NCI-H187 (cell line): Measurements from ENCODE around the gene LSMEM2.
"Not testable (repeated sequence)": the region's sequence is repeated elsewhere in the genome, so short reads cannot be mapped to it uniquely, and the experiment has no call there.

ENCODE experiments used
- DNase-seq, 2 experiments: peaks; one replicate each; lab custom pipeline; 2025; lab: John Stamatoyannopoulos, UW

Gene LSMEM2

DNA sequence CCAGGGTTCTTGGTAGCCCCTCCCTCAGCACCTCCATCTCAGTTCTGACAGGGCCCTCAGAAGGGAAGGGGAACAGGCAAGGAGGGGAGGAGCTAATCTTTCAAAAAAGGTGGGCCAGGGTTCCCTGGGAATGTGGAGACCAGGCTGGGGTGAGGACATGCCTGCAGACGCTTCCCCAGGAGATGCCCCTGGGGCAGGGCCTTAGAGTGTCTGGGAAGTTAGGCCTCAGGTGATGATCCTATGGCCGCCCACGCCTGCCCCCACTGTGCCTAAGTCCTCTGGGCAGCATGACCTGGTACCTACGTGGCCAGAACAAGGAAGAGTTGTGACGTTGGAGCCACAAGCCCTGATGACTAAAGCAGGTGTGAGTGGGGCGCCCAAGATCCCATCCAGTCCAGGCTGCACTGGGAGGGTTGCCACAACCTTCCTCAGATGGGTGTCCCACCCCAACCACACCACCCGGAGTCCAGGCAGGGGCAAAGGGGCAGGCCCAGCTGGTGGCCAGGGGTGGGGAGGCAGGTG lies 13.9 kb upstream of the LSMEM2 start:
- DNase-seq, result no peak

- DNase-seq, result no peak
Measured at GRCh38 chr3:50265571-50265970, 13.3 kb upstream of the LSMEM2 start.

DNA sequence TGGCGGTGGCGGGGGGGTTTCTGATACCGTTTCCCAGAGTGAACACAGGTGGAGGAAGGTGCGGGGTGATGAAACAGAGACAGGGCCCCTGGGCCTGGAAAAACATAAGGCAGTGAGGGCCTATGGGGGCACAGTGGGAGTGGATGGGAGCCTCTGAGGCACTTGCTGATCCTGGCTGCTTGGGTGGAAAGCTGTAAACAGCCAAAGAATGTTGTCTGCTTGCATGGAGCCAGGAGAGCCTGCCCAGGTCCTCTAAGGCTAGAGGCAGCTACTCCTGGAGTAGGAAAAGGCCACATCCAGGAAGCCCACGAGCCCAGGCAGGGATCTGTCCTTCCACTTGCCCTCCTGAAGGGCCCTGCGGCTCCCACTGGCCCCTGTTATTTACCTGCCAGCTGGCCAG lies 12.9 kb upstream of the LSMEM2 start:
- DNase-seq, result no peak

GRCh38 chr3:50266836-50267235 lies 12.1 kb upstream of the LSMEM2 start:
- DNase-seq, result no peak

- no peak for DNase-seq
Measured at GRCh38 chr3:50267280-50267913, 11.5 kb upstream of the LSMEM2 start.

DNA sequence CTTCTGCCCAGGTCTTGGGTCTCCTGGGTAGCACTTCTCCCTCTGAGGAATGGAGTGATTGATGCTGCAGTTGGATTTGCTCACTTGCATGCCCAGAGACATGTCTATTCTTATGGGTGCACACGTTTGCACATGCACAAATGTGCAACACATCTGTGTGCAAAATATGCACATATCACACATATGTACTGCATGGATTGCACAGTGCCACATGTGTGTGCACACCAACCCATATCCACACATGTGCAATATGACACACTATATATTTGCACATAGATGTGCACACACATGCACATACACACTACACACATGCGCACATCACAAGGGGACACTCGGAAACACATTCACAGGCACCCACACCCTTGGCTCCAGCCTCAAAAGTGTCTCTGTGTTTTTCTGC lies 10.6 kb upstream of the LSMEM2 start:
- DNase-seq, result no peak

- no peak for DNase-seq
Measured at GRCh38 chr3:50268703-50269451, 10.0 kb upstream of the LSMEM2 start, which contains the start of gene SEMA3B. Gene SEMA3B, plus strand, starts transcription at chr3:50269147. Its CDS starts 94 bp downstream, at chr3:50269241.

DNA sequence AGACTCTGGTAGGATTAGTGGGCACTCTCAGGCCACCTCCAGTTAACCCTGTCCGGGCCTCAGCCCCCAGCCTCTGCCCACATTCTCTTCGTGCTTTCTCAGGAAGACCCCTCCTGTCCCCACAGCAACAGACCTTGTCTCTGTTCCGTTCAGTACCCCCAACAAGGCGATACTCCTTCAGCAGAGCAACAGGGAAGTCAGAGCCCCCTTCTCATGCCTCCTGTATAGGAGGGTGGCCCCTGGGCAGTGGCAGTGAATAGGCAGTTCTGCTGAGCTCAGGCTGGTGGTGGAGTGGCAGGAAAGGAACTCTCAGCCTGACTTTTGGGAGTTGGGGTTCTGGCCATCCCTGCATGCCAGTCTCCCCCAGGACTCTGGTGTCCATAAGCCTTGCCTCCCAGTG lies 9.4 kb upstream of the LSMEM2 start:
- no peak for DNase-seq

DNA sequence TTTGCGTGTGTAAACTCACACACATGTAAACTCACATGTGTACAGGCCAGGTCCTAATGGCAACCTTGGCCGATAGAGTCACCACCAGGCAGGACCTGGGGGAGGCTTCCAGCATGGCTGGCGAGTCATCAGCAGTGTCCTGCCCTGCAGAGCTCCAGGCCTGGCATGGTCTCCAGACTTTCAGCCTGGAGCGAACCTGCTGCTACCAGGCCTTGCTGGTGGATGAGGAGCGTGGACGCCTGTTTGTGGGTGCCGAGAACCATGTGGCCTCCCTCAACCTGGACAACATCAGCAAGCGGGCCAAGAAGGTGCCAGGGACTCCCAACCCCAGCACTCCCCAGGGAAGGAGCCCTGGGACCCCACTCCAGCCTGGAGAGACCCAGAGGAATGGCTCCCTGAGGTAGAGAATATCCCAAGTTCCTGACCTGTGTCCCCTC lies 8.9 kb upstream of the LSMEM2 start:
- DNase-seq, result no peak

- no peak for DNase-seq
Measured at GRCh38 chr3:50270422-50271224, 8.3 kb upstream of the LSMEM2 start.

DNA sequence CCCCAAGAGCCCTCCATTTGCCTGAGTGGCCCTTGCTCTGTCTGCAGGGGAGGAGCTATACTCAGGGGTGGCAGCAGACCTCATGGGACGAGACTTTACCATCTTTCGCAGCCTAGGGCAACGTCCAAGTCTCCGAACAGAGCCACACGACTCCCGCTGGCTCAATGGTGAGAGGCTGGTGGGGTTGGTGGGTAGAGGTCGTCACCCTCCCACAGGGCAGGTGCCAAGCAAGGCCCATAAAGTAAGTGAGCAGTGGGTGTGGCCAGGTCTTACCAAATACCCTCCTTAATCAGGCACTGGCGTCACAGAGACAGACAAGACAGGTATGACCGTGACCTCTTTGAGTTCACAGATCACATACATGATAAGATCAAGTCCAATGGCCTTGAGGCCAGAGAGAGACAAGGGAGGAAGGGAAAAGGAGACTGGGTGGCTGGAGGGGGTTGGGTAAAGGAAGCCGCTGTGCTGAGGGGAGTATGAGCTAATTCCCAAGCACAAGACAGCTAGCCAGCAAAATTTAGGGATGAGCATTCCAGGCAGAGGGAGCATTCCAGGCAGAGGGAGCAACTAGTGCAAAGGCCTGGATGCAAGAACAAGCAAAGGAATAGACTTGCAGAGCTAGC lies 7.5 kb upstream of the LSMEM2 start:
- no peak for DNase-seq

DNA sequence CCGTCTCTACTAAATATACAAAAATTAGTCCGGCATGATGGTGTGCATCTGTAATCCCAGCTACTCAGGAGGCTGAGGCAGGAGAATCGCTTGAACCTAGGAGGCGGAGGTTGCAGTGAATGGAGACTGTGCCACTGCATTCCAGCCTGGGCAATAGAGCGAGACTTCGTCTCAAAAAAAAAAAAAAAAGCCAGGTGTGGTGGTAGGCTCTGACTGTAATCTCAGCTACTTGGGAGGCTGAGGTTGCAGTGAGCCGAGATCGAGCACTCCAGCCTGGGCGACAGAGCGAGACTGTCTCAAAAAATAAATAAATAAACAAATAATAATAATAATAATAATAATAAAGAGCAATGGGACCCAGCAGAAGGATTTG lies 6.4 kb upstream of the LSMEM2 start:
- not testable (repeated sequence) for DNase-seq

DNA sequence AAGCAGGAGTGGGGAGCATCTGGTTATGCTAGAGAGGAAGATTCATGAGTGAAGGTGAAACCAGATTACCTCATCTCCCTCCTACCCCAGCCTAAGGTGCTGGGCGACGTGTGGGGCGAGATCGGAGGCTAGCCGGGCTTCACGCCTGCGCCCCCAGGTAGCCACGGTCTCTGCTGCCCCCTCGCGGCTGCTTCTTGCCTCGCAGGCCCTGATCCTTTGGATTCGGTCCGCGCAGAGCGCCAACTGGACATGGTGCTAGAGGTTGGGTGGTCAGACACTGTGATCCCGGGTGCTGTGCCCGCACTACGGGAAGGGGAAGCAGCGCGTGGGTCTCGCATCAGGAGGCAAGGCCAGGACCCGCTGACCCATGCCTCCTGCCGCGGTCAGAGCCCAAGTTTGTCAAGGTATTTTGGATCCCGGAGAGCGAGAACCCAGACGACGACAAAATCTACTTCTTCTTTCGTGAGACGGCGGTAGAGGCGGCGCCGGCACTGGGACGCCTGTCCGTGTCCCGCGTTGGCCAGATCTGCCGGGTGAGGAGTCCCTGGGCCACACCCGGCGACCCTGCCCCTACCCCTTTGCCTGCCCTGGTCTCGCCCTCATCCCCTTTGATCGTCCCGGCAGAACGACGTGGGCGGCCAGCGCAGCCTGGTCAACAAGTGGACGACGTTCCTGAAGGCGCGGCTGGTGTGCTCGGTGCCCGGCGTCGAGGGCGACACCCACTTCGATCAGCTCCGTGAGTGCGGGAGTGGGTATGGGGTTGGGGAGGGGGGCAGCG lies 5.8 kb upstream of the LSMEM2 start:
- DNase-seq, result peak in 1 of 2 experiments; percentile 34

GRCh38 chr3:50273689-50274065 lies 5.2 kb upstream of the LSMEM2 start:
- DNase-seq, result no peak

- DNase-seq, result peak in 1 of 2 experiments; percentile 14
Measured at GRCh38 chr3:50274371-50275104, 4.3 kb upstream of the LSMEM2 start.

GRCh38 chr3:50275141-50275995 lies 3.5 kb upstream of the LSMEM2 start:
- DNase-seq, result no peak

- no peak for DNase-seq
Measured at GRCh38 chr3:50275996-50276761, 2.7 kb upstream of the LSMEM2 start.

DNA sequence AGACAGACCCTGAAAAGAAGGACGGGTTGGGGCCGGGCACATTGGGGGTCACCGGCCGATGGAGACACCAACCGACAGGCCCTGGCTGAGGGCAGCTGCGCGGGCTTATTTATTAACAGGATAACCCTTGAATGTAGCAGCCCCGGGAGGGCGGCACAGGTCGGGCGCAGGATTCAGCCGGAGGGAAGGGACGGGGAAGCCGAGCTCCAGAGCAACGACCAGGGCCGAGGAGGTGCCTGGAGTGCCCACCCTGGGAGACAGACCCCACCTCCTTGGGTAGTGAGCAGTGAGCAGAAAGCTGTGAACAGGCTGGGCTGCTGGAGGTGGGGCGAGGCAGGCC lies 2.2 kb upstream of the LSMEM2 start:
- no peak for DNase-seq
